Stimulated activated CD8-positive, alpha-beta memory T cell treated with anti-CD3 and anti-CD28 coated beads, Interleukin-12 subunit alpha, Interleukin-12 subunit beta, amount 100 ng/mL, for 24 hours (primary cell): Measurements from ENCODE around the gene KDR.

ENCODE experiments used
- DNase-seq: peaks from one replicate; pipeline ENCODE4 v3.0.0-alpha.2; 2020; ENCODE audit errors: extremely low read depth

Gene KDR

GRCh38 chr4:55079451-55080173, 45.8 kb downstream of the KDR start:
- DNase-seq: no peak

GRCh38 chr4:55078987-55079386, 46.4 kb downstream of the KDR start:
- DNase-seq: no peak

- no peak for DNase-seq
Observed at GRCh38 chr4:55077577-55077976, 47.8 kb downstream of the KDR start.

GRCh38 chr4:55075823-55076716, 49.3 kb downstream of the KDR start:
- DNase-seq: no peak

- DNase-seq: no peak
Observed at GRCh38 chr4:55075376-55075775, 50.0 kb downstream of the KDR start.

- no peak for DNase-seq
Observed at GRCh38 chr4:55074386-55074785, 51.0 kb downstream of the KDR start.

- no peak for DNase-seq
Observed at GRCh38 chr4:55071951-55072350, 53.4 kb downstream of the KDR start.

- no peak for DNase-seq
Observed at GRCh38 chr4:55069248-55069647, 56.1 kb downstream of the KDR start.

GRCh38 chr4:55068522-55068921, 56.9 kb downstream of the KDR start:
- DNase-seq: no peak

GRCh38 chr4:55066018-55066417, 59.4 kb downstream of the KDR start:
- DNase-seq: no peak

GRCh38 chr4:55055529-55055928, 69.9 kb downstream of the KDR start:
- DNase-seq: no peak

GRCh38 chr4:55051532-55051931, 73.9 kb downstream of the KDR start:
- DNase-seq: no peak

GRCh38 chr4:55050418-55050950, 74.9 kb downstream of the KDR start:
- no peak for DNase-seq

- DNase-seq: no peak
Observed at GRCh38 chr4:55038176-55038890, 87.1 kb downstream of the KDR start.

- DNase-seq: no peak
Observed at GRCh38 chr4:55037728-55038127, 87.7 kb downstream of the KDR start.

GRCh38 chr4:55036405-55036804, 89.0 kb downstream of the KDR start:
- DNase-seq: no peak

- no peak for DNase-seq
Observed at GRCh38 chr4:55035892-55036291, 89.5 kb downstream of the KDR start.

GRCh38 chr4:55033296-55033695, 92.1 kb downstream of the KDR start:
- no peak for DNase-seq

GRCh38 chr4:55032788-55033187, 92.6 kb downstream of the KDR start:
- no peak for DNase-seq

GRCh38 chr4:55032179-55032578, 93.2 kb downstream of the KDR start:
- DNase-seq: no peak

GRCh38 chr4:55031158-55031557, 94.2 kb downstream of the KDR start:
- DNase-seq: no peak

GRCh38 chr4:55030589-55030988, 94.8 kb downstream of the KDR start:
- DNase-seq: no peak
